CD4-positive, alpha-beta T cell treated with Interleukin-21 for 1 hour (primary cell): Measurements from ENCODE around the gene SIRT6.
"Not testable (repeated sequence)": the region's sequence is repeated elsewhere in the genome, so short reads cannot be mapped to it uniquely, and the experiment has no call there.

Experiments
- DNase-seq: peaks from one replicate; pipeline ENCODE4 v3.0.0-alpha.2; 2020

The SIRT6 gene

DNA sequence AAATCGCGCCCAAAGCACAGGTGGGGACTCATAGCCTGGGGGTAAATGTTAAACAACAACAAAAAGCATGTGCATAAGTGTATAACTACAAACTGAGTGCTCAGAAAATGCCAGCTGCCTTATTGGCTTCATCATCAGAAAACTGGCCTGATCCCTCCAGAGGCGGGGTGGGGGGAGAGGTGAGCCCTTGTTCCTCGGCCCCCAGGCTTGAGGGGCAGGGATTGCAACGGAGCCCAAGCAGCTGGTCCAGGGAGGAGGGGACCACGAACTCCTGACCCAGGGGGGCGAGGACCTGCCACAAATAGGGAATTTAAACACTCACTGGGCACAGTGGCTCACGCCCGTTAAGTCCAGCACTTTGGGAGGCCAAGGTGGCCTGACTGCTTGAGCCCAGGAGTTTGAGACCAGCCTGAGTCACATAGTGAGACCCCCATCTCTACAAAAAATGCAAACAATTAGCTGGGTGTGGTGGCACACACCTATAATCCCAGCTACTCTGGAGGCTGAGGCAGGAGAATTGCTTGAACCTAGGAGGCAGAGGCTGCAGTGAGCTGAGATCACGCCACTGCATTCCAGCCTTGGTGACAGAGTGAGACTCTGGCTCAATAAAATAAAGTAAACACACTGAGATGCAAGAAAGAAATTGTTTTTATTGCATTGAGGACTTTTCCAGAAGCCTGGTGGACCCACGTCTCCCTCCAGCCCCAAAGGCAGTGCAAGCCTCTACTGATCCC lies 8.7 kb downstream of the SIRT6 start:
- DNase-seq: no peak

DNA sequence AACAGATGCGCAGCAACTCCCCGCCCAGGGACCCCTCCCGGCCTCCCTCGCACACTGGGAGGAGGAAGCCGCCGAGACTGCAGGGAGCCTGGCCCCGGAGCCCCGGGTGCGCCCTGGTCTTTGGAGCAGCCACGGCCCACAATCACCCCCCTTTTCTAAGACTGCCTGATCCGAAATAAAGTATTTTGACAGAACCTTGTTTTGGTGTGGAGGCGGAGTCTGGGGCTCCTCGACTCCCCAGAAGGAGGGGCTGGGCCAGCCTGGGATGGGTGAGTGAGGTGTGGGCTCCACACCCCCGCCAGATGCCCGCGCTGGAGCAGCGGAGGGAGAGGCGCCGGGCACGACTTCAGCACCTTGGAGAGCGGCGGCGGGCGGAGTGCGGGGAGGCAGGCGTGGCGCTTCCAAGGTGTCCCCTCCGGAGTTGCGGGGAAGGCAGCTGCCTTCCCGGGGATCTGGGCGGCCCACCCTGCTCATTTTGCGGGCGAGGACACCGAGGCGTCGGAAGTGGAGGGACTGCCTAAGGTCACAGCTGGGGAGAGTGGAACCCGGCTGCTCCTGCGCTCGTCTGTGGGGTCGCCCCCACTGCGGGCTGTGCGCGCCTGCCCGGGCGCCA lies 9.4 kb downstream of the SIRT6 start:
- DNase-seq: peak; percentile 62

DNA sequence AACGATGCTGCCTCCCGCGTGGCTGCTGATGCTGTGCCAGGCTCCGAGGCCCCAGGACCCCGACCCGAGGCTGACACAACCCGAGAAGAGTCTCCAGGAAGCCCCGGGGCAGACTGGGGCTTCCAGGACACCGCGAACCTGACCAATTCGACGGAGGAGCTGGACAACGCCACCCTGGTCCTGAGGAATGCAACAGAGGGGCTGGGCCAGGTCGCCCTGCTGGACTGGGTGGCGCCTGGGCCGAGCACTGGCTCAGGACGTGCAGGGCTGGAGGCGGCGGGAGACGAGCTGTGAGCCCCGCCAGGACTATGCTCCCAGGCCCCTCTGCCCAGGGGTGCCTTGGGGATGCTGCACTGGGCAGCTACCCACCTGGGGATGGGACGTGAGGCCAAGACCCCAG lies 10.7 kb downstream of the SIRT6 start:
- no peak for DNase-seq

DNA sequence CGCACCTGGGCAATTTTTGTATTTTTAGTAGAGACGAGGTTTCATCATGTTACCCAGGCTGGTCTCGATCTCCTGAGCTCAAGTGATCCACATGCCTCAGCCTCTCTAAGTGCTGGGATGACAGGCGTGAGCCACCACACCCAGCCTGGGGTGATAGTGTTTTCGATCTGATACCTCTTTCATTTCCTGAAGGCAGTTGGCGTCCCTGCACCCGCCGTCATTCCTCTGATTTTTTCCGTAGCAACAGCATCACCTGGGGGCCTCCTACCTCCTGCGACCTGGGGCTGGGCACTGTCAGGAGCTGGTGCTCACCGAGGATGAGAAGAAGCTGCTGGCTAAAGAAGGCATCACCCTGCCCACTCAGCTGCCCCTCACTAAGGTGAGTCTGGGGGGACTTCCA lies 18.1 kb downstream of the SIRT6 start:
- DNase-seq: no peak

DNA sequence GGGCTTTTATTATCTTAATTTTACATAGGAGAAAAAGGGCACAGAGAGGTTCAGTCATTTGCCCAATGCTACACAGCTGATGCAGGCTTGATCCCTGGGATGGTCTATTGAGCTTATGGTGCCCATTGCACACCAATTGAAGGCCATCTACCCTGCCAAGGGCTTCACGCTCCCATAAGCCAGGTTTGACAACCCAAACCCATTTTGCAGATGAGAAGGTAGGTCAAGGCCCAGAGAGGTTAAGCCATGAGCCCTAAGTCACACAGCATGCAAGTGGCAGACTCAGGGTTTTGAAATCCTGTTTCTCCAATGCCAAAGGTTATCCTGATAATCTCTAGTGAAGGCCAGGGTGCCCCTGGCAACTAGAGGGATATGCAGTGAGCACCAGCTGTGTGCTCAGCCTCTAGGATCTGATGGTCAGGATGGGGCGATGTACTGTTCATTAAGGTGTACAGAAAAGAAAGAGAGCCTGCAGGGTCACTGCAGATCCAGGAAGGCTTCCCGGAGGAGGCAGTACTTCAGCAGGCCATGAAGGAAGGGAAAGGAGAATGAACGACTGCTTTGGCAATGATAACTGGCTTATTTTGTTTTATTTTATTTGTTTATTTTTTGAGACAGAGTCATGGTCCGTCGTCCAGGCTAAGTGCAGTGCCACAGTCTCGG lies 20.8 kb downstream of the SIRT6 start:
- no peak for DNase-seq

DNA sequence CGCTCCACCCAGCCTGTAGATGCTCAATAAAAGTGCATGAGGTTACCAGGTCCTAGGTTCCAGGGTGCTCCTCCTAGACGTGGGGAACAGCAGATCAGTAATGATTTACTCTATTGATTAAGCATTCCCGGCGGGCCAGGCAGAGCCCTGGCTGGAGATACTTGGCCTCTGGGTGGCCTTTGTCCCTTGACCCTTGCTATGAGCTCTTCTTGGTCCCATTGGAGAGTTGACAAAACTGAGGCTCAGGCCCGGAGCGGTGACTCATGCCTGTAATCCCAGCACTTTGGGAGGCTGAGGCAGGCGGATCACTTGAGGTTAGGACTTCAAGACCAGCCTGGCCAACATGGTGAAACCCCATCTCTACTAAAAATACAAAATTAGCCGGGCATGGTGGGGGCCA lies 24.4 kb downstream of the SIRT6 start:
- not testable (repeated sequence) for DNase-seq

DNA sequence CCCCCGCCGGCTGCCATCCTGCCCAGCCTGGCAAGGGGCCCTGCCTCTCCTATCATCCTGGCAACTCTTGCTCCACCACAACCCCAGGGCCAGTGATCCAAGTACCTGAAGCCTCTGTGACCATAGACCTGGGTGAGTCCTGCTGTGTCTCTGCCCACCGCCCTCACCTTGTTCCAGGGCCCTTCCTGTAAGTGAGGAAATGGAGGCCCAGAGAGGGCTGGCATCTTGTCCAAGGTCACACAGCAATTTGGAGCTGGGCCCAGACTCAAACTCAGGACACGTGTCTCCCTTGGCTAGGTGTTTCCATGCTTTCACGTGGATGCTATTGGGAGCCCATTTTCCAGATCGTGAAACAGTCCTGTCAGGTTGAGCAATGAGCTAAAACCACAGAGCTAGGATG lies 25.2 kb downstream of the SIRT6 start:
- no peak for DNase-seq

DNA sequence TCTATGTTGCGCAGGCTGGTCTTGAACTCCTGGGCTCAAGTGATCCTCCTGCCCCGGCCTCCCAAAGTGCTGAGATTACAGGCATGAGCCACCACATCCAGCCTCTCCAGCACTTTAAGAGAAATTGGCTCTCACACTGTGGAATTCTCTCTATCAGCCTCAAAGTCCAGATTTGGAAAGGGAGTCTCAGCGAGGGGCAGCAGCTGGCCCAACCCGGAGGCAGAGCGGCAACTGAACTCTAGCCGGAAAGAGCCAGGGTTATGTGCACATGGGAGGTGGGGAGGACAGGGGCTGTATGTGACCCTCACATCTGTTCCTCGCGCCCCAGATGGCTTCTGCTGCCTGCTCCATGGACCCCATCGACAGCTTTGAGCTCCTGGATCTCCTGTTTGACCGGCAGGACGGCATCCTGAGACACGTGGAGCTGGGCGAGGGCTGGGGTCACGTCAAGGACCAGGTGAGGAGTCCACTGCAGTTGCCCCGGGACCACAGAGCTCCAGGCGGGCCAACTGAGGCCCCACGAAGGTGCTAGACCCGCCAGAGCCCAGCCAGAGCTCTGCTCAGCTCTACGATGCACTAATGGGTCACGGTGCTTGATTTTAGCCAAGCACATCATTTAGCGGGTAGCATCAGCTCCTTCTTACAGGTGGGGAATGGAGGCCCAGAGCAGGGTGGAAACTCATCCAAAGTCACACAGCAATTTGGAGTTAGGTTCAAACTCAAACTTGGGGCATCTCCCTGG lies 27.6 kb downstream of the SIRT6 start:
- DNase-seq: no peak

DNA sequence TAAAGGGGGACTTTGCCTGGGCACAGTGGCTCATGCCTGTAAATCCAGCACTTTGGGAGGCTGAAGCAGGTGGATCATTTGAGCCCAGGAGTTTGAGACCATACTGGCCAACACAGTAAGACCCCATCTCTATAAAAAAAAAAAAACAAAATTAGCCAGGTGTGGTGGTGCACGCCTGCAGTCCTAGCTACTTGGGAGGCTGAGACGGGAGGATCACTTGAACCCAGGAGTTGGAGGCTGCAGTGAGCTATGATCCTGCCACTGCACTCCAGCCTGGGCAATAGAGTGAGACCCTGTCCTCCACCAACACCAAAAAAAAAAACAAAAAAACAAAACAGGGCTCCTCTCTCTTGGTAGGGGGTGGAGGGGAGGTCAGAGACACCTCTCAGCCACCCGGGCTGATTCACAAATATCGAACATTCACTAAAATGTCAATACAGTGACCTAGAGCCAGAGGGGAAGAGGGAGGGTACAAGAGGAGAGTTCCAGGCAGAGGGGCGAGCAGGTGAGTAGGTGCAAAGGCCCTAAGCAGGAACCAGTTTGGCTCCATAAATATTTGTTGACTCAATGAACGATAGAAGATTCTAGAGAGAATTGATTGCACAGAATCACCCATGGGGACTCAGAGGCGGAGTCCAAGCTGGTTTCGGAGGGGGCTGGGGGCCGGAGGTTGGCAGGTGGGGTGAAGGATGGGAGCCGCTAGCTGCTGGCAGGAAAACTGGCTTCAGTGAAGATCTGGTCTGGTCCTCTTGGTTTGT lies 29.9 kb downstream of the SIRT6 start:
- DNase-seq: no peak

DNA sequence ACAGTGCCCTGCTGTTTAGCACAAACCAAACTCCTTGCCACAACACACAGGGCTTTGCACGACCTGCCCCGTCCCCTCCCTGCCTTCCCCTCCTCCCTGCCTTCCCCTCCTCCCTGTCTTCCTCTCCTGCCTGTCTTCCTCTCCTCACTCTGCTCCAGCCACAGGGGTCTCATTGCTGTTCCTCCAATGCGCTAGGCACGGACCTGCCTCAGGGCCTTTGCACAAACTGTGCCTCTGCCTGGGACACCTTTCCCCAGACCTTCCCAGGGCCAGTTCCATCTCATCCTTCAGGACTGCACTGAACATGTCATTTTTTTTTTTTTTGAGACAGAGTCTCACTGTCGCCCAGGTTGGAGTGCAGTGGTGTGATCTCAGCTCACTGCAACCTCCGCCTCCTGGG lies 30.7 kb downstream of the SIRT6 start:
- DNase-seq: no peak

DNA sequence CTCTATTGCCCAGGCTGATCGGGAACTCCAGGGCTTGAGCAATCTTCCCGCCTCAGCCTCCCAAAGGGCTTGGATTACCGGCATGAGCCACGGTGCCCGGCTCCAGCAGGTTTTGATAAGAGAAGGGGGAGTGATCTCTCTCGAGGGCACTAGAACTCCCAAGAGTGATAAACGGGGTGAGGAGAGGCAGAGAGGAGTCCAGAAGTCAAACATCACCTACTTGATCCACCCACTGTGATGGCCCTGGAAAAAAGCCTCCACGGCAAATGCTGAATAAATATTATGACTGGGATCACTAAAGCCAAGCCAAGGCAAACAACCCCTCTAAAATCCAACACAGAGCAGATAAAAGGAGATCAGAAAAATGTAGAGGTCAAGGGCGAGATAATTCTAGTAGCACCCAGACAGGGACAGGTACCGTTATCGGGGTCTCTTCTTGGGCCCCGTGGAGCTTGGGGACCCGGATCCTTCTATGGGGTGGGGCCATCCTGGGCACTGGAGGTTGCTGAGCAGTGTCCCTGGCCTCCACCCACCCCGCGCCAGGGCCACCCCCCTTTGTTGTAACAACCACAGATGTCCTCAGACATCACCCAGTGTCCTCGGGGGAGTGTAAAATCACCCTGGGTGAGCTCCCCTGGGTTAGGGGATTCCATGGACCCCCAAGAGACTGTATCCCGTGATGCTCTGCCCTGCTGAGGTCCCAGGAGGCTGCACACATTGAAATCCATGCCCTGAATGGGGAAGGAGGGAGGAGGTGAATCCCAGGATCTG lies 32.7 kb downstream of the SIRT6 start:
- no peak for DNase-seq

DNA sequence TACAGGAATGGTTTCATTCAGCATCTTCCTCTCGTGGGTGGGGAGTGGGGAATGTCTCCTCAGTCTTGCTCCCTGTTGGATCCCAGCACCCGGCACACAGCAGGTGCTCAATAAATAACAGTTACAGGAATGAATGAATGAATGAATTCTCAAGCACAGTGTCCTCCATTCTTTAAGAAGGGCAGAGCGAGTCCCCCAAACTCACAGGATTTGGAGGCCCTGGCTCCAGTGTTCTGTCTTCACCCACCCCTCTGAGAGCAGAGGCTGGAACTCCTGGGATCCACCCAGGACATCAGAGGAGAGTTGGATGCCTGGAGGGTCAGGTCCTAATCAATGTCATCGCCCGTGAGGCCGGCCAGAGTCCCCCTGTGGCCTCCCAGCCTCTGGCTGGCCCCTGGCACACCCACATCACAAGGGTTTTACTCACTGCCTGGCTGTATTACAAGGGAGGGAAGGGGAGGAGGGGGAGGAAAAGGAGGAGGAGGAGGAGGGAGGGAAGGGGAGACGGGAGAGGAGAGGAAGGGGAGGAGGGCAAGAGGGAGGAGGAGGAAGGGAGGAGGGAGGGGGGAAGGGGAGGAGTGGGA lies 37.6 kb downstream of the SIRT6 start:
- DNase-seq: no peak

DNA sequence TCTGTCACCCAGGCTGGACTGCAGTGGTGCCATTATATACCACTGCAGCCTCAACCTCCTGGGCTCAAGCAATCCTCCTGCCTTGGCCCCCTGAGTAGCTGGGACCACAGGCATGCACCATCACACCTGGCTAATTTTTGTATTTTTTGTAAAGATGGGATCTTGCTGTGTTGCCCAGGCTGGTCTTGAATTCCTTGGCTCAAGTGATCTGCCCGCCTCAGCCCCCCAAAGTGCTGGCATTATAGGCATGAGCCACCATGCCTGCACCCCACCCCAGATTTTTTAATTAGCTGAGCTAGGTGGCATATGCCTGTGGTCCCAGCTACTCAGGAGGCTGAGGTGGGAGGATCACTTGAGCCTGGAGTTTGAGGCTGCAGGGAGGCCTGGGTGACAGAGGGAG lies 39.4 kb downstream of the SIRT6 start:
- not testable (repeated sequence) for DNase-seq

DNA sequence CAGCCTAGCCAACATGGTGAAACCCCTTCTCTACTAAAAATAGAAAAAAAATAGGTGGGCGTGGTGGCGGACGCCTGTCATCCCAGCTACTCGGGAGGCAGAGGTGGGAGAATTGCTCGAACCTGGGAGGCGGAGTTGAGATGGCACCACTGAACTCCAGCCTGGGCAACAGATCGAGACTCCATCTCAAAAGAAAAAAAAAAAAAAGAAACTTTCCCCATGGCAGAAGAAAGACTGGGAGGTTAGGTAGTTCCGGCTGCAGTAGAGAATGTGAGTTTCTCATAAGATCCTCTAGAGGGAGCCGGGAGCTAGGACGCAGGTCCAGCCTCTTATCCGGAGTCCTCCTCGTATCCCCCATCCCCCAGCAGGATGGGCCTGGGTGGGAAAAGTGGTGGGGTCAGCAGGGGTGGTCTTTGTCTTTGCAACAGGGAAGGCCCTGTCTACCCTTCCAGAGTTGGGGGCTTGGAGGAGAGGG lies 42.1 kb downstream of the SIRT6 start:
- peak; percentile 48 for DNase-seq

DNA sequence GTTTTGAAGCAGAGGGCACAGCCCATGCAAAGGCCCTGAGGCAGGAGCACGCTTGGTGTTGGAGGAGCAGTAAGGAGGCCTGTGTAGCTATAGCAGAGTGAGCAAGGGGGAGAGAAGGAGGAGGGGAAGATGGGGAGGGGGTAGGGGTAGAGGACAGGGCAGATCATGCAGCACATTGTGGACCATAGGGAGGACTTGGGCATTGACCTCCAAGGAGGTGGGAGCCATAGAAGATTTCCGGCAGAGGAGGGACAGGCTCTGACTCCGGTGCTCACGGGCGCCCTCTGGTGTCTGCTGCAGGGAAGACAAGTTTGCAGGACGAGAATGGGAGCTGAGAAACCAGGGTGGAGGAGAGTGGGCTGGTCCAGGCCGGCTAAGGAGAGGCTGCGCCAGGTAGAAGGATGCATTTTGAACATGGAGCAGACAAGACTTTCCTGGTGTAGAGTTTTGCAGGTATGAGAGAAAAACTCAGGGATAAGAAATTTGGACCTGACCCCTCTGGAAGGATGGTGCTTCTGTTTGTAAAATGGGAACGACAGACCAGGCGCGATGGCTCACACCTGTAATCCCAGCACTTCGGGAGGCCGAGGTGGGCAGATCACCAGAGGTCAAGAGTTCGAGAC lies 42.6 kb downstream of the SIRT6 start:
- DNase-seq: peak; percentile 85

DNA sequence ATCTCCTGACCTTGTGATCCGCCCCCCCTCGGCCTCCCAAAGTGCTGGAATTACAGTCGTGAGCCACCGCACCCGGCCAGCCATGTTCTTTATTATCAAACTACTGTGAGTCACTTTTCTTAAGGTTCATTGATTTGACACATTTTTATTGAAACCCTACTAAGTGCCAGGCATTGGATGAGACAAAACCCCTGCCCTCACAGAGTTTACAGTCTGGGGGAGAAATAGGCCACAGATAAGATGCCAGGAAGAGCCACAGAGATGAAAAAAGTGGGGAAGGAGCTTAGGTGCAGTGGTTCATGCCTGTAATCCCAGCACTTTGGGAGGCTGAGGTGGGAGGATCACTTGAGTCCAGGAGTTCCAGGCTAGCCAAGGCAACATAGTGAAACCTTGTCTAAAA lies 43.9 kb downstream of the SIRT6 start:
- no peak for DNase-seq

DNA sequence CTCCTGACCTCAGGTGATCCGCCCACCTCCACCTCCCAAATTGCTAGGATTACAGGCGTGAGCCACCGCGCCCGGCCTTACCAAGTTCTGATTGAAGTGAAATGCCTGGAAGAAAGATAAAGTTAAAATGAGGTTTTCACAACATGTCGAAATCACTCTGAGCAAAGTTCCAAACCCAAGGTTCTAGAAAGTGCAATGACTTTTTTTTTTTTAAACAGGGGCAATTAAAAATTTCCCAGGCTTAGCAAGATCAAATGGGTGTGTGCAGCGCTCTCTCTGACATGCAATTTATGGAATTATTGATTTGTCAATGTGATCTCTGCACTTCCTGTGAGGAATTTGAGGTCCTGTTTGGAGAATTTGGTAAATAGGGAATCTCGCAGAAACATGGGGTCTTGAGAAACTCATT lies 45.7 kb downstream of the SIRT6 start:
- DNase-seq: no peak

DNA sequence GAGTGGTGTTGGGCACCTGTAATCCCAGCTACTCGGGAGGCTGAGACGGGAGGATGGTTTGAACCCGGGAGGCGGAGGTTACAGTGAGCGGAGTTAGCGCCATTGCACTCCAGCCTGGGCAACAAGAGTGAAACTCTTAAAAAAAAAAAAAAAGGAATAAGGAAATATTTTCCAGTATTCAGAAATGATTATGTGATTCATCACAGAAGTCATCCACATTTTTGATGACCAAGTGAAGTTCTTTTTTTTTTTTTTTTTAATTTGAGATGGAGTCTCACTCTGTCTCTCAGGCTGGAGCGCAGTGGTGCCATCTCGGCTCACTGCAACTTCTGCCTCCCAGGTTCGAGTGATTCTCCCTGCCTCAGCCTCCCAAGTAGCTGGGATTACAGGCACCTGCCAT lies 47.0 kb downstream of the SIRT6 start:
- DNase-seq: not testable (repeated sequence)

DNA sequence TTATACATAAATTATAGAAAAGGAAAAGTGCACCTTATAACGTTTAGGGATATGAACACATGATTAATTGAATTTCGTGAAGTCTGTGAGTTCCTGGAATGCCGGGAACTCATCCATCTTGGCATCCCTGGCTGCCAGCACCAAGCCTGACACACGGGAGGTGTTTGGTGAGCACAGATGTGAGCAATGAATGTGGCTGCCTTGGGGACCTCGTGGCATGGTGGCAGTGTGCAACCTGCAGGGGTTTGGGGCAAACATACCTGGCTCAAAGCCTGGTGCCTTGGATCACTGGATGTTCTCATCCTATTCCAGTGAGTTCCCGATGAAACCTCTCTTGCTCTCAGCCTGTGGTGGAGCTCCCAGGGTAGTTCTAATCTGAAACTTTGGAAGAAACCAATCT lies 48.0 kb downstream of the SIRT6 start:
- no peak for DNase-seq

DNA sequence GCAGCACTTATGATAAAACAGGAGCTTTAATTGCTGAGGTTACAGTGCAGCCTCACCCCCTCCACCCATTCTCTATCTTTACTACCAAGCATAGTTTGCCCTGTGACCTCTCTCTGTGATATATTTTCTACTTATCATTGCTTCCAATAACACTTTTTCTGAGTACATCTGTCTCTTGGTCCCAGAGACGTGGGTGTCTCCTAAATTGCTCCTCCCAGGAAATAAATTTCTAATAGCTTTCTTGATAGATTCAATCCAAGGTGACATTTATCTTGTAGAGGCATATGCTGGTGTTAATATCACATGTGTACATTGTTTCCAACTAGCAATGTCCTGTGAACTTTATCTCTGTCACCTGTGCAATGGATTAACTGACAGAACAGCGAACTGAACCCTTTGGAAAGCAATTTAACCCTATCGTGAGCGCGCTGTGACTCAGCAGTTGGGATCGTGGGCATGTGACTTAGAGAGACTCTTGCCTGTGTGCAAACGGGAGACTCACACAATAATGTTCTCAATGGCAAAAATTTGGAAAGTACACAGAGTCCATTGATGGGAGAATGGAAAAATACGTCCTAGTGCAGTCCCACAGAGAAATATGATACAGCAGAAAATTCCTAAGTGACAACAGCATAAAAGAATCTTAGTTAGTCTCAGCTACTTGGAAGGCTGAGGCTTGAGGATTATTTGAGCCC lies 51.5 kb downstream of the SIRT6 start:
- no peak for DNase-seq
